ENCODE results near the gene PFKFB4.

GRCh38 chr3:48548126-48548525 is 8.5 kb downstream of the PFKFB4 start:
- no peak for TF ChIP-seq CTCF (IDR thresholded peaks at IDR 0.05; ENCODE audit: borderline replicate concordance, extremely low read depth, low read length, poor library complexity, severe bottlenecking)
- TF ChIP-seq EZH2 (IDR thresholded peaks at IDR 0.05; ENCODE audit: borderline replicate concordance, low read depth, low read length, severe bottlenecking) = no peak
